Measurements from ENCODE around the gene DLG4.
A peak's percentile ranks its signal among the peaks of the same experiment; 100 is the strongest.
"Not testable (repeated sequence)": the region's sequence is repeated elsewhere in the genome, so short reads cannot be mapped to it uniquely, and the experiment has no call there.

The DLG4 gene

DNA sequence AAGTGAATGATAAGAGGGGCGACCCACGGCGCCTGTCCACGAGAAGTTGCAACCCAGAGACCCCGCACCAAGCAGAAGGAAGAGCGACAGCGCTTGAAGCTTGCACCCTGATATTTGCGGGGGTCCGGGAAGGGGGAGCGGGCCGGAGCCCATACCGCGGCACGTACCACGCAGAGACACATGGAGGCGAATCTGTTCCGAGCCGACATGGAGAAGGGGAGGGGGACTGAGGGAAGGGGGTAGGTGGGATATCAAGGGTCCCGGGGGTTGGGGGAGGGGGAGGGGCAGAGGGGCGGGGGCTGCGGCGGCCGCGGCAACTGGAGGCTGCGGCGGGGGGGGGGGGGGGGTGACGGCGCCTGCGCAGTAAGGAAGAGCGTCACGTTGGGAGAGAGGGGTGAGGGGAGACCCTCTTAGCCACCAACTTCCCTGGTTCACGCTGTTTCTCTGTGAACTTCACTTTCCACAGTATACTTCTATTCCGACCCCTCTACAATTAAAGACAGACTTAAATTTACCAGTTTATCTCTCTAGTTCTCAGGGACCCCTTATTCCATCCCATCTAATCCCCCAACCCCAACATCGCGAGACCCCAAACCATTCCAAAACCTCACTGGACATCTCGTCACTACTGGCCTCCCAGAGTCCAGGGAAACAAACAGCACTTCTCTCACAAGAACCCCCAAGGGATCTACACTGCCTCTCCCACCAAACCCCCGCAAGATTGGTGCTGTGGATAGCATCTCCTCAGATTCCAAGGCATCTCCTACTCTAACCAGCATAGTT lies 8.0 kb downstream of the DLG4 start:
- no peak for DNase-seq

DNA sequence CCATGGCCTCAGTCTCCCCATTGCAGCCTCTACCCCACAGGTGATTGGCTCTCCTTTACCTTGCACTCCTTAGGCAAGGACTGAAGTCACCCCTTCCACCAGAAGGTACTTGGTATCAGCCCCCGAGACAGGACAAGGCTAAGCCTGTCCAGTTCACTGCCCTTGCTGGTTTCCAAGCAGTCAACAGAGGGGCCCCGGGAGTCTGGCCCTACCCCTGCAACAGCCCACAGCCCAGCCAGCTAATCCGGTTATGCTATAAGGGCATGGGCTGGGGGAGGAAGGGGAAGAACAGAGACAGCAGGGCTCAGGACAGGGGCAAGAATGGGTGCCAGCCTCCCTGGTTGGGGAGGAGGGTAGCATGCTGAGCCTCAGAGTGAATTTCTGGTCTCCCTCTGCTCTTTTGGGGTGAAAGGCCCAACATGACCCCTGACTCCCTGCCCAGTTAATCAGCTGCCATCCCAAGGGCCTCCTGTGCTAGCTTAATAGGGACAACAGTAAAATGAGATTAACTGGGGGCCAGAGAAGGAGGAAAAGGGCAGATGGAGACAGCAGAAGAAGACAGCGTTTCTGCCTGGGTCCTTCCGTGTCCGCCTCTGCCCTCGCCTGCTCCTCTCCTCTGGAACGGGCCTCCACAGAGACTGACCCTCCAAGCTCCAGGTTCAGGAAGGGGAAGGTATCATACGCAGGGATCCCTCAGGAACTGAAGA lies 10.7 kb downstream of the DLG4 start:
- no peak for DNase-seq

DNA sequence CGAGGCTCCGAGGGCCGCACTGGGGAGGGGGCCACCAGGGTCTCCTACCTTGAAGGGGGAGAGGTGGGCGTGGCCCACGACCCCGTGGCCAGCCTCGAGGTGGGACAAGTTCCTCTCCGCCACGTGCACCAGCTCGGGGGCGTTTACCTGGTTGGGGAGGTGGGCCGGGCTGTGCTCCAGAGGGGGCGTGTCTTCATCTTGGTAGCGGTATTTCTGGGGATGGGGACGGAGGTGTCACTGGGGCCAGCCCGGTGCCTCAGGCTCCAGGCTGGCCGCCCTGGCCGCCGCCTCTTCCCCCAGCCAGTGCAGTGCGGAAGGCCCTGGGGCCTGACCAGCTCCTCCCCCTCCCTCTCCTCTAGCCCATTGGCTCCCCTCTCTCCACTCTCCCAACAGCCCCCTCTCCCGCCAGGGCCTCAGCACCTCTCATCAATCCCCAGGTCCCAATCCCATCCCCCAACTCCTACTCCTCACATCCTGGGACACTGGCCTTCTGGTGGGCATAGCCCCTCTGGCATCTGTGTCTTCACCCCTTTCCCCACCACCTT lies 11.5 kb downstream of the DLG4 start:
- DNase-seq = no peak

DNA sequence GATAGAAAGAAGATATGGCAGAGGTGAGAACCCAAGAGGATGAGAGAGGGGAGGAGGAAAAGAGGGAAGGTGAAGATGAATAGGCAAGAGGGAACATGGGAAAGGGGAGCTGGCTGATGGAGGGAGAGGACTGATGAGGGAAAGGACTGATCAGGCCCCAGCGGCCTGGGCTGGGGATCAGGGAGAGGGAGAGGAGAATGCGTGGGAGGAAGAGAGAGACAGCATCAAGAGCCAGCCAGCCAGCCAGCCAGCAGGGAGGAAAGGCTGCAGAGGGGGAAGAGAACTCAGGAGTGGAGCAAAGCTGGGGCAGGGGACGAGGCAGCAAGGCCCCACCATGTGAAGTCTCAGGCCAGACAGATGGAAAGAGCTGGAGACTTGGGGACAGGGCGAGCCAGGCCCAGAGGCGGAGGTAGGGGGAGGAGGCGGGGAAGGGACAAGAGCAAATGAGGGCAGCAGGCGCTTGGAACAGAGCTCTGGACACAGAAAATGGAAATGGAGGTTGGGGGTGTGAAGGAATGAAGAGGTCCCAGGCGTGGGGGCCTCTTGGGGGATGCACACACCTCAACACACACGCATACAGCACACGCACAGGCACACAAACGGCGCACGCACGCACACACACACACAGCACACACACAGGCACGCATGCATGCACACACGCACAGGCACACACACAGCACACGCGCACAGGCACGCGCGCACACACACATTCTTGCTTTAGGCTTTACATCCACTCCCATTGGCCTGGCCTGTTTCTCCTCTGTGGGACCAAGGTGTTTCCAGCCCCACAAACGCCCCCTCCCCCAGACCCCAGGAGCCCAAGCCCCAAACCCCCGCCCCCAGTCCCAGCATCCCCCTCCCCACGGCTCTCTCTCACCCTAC lies 12.3 kb downstream of the DLG4 start:
- DNase-seq = no peak

DNA sequence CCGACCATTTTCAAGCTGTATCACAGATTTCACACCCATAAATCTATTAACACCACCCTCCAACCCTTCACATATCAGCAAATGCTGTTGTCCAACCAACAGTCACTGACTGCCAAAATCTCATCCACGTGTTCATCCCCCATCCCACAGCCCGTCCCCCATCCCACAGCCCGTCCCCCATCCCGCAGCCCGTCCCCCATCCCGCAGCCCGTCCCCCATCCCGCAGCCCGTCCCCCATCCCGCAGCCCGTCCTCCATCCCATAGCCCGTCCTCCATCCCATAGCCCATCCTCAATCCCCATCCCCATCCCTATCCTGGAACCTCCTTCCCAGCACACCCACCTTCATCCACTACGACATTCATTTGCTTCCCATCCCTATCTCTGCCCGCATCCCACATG lies 14.1 kb downstream of the DLG4 start:
- no peak for DNase-seq

DNA sequence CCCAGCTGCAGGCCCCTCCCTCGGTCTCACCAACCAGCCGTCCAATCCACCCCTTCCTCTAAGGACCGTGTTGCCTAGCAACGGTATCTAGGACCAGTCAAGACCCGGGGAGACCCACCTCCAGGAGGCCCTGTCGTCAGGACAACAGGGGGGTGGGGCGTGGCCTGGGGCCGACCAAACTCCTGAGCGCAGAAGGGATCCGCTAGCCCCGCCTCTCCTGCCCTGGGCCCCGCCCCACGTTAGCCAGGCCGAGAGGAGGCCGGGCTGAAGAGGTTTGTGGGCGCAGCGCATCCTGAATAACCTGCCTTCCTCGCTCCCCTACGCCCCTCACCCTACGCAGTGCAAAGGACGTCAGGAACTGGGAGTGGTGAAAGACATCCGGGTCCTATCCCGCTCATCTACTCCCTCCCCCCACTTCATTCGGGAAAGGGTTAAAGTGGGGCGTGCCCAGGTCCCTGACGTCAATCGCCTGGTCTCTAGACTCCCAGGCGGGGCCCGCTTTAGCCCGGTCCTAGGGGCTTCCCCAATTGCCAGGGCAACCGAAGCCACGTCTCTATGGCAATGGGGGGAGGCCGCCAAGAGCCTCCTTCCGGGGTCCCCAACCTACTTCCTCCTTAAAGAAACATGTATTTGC lies 14.7 kb downstream of the DLG4 start:
- peak; percentile 88 for DNase-seq

DNA sequence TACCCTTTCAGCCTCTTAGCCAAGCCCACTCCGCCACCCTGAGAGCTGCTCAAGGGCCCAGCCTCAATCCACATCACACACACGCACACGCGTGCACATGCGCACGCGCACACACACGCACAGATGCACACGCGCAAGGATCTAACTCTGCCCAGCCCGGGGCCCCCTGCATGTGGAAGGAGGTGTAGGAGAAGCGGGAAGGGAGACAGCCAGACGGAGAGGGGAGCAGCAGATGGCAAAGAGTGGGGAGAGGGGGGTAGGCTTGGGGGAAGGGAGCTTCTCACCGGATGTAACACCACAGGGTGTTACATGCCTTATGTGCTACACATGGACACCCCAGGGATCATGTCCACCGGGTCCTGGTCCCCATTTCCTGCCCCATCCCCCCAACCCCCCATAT lies 15.3 kb downstream of the DLG4 start:
- DNase-seq = no peak

DNA sequence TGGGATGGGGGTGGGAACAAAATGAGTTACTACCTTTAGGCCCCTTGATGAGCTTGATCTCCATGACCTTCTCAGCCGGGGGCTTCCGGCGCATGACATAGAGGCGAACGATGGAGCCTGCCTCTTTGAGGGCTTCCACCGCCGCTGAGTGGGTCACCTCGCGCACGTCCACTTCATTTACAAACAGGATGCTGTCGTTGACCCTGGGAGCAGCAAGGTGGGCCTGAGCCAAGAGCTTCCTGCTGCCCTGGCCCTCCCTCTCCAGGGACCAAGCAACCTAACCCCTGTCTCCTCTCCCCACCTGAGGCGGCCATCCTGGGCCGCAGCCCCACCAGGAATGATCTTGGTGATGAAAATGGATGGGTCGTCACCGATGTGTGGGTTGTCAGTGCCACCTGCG lies 16.2 kb downstream of the DLG4 start:
- no peak for DNase-seq

DNA sequence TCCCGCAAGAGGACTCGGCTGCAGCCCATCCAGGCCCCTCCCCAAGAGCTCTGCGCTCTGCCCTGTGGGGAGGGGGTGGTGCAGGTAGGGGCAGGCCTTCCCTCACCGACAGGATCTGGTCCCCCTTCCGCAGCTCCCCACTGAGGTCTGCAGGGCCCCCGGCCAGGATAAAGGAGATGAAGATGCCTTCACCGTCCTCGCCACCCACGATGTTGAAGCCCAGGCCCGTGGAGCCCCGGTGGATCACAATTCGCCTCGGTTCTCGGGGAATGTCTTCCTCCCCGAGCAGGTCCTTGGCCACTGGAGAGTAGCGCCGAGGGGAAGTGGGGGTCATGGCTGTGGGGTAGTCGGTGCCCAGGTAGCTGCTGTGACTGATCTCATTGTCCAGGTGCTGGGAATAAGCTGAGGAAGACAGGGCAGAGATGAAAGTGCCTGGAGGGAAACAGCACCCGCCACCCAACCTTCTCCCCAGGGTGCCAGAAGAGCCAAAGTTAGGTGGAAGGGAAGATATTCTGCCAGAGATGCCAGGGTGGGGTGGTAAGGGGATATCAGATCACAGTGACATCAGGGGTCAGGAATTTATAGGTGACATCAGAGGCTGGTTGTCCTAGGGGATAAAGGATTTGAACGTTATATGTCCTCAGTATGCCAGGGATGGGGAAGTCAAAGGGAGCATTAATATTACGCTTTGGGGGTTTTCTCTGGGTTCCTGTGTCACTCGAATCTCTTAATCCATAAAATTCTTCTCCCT lies 22.8 kb downstream of the DLG4 start:
- DNase-seq = no peak

DNA sequence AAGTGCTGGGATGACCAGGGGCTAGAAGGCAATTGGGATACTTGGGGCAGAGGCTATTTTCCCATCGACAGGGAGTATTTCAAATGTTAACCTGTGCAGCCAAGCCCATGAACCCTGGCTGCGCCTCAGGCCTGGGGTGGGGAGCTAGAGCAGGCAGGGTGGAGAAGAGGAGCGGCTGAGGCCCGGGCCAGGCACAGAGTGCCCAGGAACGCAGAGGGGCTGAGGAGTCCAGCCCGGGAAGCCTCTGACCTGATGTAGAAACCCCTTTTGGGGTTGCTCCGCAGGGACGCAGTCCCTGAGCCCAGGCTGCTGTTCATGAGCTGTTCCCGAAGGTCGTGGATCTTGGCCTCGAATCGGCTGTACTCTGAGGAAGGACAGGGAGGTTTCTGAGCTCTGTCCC lies 23.7 kb downstream of the DLG4 start:
- DNase-seq = no peak

DNA sequence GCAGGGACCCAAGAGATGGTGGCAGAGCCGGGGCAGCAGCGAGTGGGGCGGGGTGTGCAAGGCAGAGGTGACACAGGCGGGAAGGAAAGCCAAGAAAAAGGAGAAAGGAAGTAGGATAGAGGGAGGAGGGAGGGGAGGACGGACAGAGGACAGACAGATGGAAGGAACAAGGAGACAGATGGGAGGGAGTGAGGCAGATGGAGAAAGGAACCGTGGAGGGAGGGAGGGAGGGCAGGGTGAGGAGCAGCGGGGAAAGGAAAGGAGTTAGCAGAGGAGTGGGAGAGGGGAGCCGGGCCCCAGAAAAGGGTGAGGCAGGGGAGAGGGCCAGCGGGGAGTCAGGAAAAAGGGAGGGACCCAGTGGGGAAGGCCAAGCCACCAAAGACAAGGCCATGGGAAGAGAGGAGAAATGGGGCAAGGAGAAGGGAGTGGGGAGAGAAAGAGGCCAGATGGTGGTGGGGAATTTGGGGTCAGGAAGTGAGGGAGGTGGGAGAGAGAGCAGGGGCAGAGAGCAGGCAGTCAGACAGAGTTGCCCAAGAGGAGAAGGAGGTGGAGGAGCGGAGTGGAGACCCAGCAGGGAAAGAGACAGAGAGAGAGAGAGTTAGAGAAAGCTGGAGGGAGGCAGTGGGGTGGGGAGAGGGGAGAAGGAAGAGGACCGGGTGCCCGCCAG lies 27.2 kb downstream of the DLG4 start:
- DNase-seq = no peak

DNA sequence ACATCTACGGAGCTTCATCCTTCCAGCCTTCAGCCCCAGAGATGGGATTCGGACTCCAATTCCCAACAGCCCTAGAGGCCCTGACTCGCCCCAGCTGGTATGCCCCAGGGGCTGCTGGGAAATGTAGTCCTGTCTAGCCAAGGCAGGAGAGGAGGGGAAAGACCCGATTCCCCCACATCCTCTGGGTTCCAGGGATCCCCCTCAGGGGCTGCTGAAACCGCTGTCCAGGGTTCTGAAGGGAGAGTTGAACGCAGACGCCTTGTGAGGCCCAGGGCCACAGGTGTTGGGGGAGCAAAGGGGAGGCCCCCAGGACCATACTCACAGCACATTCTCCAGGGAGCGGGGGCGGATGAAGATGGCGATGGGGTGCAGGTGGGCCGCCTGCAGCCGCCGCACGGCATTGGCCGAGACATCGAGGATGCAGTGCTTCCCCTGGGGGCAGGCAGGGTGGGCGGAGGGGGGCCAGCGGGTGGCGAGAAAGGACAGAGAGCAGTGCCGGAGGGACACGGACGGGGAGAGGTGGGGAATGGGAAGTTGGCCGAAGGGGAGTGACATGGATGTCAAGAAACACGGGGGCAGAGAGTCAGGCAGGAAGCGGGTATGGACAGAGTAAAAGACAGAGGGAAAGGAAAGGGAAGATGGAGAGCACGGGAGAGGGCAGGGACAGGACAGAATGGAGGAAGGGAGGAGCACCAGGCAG lies 27.9 kb downstream of the DLG4 start:
- DNase-seq = no peak

DNA sequence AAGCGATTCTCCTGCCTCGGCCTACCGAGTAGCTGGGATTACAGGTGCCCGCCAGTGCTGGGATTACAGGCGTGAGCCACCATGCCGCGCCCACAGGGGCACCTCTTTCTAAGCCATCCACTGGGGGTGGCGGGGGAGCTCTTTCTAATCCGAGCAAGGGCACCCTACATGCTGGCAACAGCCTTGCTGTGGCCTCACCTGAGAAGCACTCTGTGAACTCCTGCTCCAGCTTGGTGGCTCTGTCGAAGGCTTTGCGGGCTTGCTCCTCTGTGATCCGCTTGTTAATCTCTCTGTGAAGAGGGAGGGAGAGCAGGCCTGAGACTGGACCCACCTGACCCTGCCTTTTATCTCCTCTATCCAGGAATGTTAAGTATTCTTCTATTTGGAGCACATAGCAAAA lies 28.6 kb downstream of the DLG4 start:
- no peak for DNase-seq

DNA sequence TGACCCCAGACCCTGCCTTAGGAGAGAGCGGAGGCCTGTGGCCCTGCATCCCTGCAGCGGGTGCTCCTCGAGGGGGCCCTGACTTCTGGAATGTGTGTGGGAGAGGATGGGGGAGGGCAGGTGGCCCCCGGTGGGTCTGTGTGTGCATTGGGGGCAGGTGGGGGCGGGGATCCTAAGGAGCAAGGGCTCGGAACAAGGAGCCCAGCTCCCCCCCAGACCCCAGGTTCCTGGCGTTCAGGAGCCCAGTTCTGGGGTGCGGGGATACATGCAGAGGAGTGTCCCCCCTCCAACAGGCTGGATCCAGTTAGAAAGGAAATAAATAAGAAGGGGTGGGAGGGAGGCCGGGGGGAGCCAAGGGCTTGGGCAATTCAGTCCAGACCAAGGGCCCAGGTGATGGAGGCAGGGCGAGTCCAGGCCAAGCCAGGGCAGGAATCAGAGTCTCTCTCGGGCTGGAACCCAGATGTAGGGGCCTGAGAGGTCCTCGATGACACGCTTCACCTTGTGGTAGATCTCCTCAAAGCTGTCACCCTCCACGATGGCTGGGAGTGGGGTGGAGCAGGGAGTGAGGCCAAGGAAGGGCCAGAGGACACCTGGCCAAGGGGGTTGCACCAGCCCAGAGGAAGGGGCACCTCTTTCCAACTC lies 29.2 kb downstream of the DLG4 start:
- no peak for DNase-seq

DNA sequence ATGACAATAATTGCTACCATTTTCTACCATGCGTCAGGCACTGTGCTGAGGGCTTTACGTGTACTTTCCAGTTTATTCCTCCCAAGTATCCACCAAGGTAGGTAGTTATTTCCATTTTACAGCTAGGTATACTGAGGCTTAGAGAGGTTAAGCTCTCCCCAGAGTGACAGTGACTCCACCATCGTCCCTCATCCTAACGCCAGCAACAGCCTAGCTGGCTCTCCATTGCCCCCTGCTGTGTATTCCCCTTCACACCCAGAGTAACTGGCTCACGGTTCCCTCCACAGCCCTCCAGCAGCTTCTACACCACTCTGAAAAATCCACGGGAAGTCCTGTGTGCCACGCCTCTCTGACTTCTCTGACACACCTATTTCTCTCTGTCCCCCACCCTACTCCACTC lies 33.4 kb downstream of the DLG4 start:
- DNase-seq = no peak

DNA sequence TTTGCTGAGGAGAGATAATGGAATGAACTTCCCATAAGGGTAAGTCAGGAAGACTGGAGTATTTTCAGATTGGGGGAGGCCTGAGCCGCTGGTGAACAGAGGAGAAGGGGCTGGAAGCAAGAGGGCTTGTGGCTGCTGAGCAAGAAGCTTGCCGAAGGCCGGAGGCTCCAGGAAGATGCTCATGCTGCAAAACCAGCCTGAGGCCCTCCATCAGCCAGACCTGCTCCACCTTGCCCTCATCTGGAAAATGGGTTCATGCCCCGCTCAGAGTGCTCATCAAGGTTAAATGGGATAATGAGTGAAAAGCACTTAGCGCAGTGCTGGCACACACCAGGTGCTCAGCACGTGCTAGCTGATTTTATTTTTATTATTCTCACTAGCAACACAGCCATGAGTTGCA lies 35.0 kb downstream of the DLG4 start:
- DNase-seq = no peak

DNA sequence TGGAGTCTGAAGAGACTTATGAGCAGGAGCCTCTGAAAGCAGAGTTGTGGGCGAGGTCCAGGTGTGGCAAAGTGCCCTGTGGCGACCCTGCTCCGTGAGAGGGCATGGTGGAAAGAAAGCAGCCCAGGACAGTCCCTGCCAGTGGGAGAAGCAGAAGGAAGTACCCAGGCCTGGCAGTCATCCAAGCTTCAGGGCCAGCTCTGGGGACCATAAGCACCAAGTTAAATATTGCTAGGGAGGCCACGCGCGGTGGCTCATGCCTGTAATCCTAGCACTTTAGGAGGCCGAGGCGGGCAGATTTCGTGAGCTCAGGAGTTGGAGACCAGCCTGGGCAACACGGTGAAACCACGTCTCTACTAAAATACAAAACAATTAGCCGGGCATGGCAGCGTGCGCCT lies 35.5 kb downstream of the DLG4 start:
- DNase-seq = no peak

DNA sequence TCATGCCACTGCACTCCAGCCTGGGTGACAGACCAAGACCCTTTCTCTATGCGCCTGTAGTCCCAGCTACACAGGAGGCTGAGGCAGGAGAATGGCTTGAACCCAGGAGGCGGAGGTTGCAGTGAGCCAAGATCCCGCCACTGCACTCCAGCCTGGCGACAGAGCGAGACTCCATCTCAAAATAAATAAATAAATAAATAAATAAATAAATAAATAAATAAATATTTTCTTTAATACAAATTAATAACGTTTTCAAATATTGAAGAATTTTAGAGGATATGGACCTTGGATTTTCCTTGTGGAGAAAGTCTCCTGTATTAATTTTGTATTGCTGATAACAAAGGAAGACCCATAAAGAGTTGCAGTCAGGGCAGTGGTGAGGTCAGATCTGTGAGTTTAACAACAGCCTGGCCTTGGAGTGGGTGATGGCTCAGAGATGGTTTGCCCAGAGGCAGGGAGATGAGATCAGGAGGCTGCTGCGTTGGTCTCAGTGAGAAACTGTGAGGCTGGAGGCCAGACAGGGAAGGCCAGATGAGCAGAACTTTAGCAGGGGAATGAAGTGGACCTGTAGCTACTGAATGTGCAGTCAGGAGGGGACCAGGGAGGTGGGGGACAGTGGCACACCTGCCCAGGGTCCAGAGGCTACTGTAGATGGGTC lies 36.1 kb downstream of the DLG4 start:
- no peak for DNase-seq

DNA sequence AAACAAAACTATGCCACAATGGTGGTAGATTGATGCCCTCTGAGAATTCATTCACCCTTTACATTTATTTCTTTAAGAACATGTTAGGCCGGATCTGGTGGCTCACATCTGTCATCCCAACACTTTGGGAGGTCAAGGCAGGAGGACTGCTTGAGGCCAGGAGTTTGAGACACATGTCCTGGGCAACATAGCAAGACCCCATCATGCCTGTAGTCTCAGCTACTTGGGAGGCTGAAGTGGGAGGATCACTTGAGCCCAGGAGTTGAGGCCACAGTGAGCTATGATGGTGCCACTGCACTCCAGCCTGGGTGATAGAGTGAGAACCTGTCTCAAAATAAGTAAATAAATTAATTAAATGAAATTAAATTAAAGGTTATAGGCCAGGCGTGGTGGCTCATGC lies 37.5 kb downstream of the DLG4 start:
- DNase-seq = not testable (repeated sequence)

All from COR-L47 (cell line).